Measurements from ENCODE around the gene PTPRD. TPM values are rescaled to one million over a fixed set of nuclear protein-coding genes. Genes with fewer than 3 reads are reported as not detected.
"Not testable (repeated sequence)": the region's sequence is repeated elsewhere in the genome, so short reads cannot be mapped to it uniquely, and the experiment has no call there.

The PTPRD gene
- total RNA-seq, 3 donors from 2014 or later (not counting 1 experiment from before 2014, with no cell fraction given), result 0.05 to 0.68 TPM; not detected in 1

DNA sequence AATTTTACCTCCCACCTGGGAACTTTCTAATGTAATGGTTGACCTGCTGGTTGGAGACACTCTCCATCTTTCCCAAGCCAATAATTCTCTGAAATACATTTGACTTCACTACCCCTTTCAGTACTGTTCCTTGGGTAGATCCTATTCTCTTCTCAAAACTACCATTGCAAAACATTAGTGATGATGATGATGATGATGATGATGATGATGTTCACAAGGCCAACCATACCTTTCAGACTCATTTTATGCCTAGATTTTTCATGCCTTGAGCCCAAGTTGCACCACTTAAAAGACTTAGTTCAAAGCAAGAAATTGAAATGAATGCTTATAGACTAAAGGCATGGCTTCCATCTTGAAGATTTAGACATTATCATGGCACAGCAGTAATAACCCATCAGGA is 1672.2 kb downstream of the PTPRD start:
- no peaks in the 10 kb centered on the region for H3K27me3 ChIP-seq (ENCODE audit: control insufficient read depth, insufficient read depth, low read length)
- H3K9me3 Mint-ChIP-seq, result peaks cover 10 to 12% of the 10 kb centered on the region in 2 donors
- no peak for DNase-seq
- TF ChIP-seq, protein P1, sequence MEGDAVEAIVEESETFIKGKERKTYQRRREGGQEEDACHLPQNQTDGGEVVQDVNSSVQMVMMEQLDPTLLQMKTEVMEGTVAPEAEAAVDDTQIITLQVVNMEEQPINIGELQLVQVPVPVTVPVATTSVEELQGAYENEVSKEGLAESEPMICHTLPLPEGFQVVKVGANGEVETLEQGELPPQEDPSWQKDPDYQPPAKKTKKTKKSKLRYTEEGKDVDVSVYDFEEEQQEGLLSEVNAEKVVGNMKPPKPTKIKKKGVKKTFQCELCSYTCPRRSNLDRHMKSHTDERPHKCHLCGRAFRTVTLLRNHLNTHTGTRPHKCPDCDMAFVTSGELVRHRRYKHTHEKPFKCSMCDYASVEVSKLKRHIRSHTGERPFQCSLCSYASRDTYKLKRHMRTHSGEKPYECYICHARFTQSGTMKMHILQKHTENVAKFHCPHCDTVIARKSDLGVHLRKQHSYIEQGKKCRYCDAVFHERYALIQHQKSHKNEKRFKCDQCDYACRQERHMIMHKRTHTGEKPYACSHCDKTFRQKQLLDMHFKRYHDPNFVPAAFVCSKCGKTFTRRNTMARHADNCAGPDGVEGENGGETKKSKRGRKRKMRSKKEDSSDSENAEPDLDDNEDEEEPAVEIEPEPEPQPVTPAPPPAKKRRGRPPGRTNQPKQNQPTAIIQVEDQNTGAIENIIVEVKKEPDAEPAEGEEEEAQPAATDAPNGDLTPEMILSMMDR (IDR thresholded peaks at IDR 0.05), result no peak
- no peak overlapping the region for H3K4me3 ChIP-seq (ENCODE audit: low read length)
- no peaks in the 10 kb centered on the region for H3K36me3 Mint-ChIP-seq
- H3K9me3 ChIP-seq (ENCODE audit: control insufficient read depth, insufficient read depth, low read length), result no peaks in the 10 kb centered on the region
- no peaks in the 10 kb centered on the region for H3K36me3 ChIP-seq (ENCODE audit: control insufficient read depth, insufficient read depth, low read length)
- H3K27me3 Mint-ChIP-seq (ENCODE audit: low read depth in 2 of 2), result no peaks in the 10 kb centered on the region
- no peaks in the 10 kb centered on the region for H3K4me1 ChIP-seq (ENCODE audit: control insufficient read depth, insufficient read depth, low read length)
- no peak overlapping the region for H3K4me3 Mint-ChIP-seq
- H3K27ac Mint-ChIP-seq, result no peak overlapping the region
- H3K4me1 Mint-ChIP-seq, result no peaks in the 10 kb centered on the region
- intact Hi-C loops (cut with micrococcal nuclease), result no loop called here
- ATAC-seq, result no peak
- H3K27ac ChIP-seq (ENCODE audit: low read length), result no peak overlapping the region

DNA sequence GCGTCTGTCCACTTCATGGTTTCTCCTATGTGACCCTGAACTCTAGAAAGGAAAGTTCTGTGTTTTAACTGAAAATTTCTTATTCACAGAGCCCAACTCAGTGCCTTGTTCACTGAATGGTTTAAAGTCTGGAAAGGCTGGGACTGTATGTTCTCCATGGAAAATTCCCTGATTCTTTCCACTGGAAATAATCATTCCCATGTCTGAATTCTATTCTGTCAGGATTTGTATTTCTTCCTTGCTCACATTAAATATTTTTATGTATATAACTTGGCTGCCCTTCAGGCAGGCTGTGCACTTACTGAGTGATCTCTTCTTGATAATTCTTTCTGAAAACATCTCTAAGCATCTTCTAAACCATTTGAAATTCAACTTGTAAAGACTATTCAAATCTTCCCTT is 1686.3 kb downstream of the PTPRD start:
- Histone ChIP-seq H3K9me3 (ENCODE audit: control insufficient read depth, insufficient read depth, low read length) (no peaks in the 10 kb centered on the region), H3K36me3 (ENCODE audit: control insufficient read depth, insufficient read depth, low read length) (no peaks in the 10 kb centered on the region), H3K27ac (ENCODE audit: low read length) (no peak overlapping the region), H3K4me1 (ENCODE audit: control insufficient read depth, insufficient read depth, low read length) (no peaks in the 10 kb centered on the region), H3K27me3 (ENCODE audit: control insufficient read depth, insufficient read depth, low read length) (no peaks in the 10 kb centered on the region), H3K4me3 (ENCODE audit: low read length) (no peak overlapping the region)
- TF ChIP-seq, protein P1 (IDR thresholded peaks at IDR 0.05), result no peak
- intact Hi-C loops (cut with micrococcal nuclease), result no loop called here
- DNase-seq, result no peak
- no peak for ATAC-seq
- Mint-ChIP-seq H3K27me3 (ENCODE audit: low read depth in 2 of 2) (no peaks in the 10 kb centered on the region), H3K36me3 (no peaks in the 10 kb centered on the region), H3K4me3 (no peak overlapping the region), H3K27ac (no peak overlapping the region), H3K4me1 (no peaks in the 10 kb centered on the region), H3K9me3 (peaks cover 3 to 6% of the 10 kb centered on the region in 2 donors)
- 71% methylated on average over 1 of the region's 1 CpG for WGBS (ENCODE audit: insufficient coverage)

DNA sequence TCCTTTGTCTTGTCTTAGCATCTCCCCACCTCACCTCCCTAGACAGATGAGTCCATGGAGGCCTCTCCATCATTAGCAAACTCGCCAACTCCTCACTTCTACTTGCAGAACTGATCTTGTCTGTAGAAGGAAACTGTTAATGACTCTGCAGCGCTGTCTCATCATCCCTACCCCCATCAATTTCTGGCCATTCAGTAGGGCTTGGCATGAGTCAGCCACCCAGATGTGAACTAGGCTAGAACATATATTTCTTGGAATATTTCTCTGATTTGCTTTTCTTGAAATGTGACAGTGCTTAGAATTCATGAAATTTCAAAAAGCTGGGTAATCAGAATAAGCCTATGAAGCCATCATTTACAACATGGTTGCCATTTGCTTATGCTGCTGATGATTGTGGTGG is 1688.2 kb downstream of the PTPRD start:
- no peak overlapping the region for H3K4me3 Mint-ChIP-seq
- no peaks in the 10 kb centered on the region for H3K27me3 Mint-ChIP-seq (ENCODE audit: low read depth in 2 of 2)
- Histone ChIP-seq H3K9me3 (ENCODE audit: control insufficient read depth, insufficient read depth, low read length) (no peaks in the 10 kb centered on the region), H3K4me3 (ENCODE audit: low read length) (no peak overlapping the region), H3K4me1 (ENCODE audit: control insufficient read depth, insufficient read depth, low read length) (no peaks in the 10 kb centered on the region), H3K27ac (ENCODE audit: low read length) (no peak overlapping the region), H3K27me3 (ENCODE audit: control insufficient read depth, insufficient read depth, low read length) (no peaks in the 10 kb centered on the region), H3K36me3 (ENCODE audit: control insufficient read depth, insufficient read depth, low read length) (no peaks in the 10 kb centered on the region)
- no peaks in the 10 kb centered on the region for H3K4me1 Mint-ChIP-seq
- H3K27ac Mint-ChIP-seq, result no peak overlapping the region
- no peaks in the 10 kb centered on the region for H3K36me3 Mint-ChIP-seq
- WGBS (ENCODE audit: insufficient coverage), result 82% methylated on average over 2 of the region's 2 CpGs
- peaks cover 3 to 6% of the 10 kb centered on the region in 2 donors for H3K9me3 Mint-ChIP-seq
- DNase-seq, result no peak
- intact Hi-C loops (cut with micrococcal nuclease), result no loop called here
- no peak for ATAC-seq
- TF ChIP-seq, protein P1 (IDR thresholded peaks at IDR 0.05), result no peak

DNA sequence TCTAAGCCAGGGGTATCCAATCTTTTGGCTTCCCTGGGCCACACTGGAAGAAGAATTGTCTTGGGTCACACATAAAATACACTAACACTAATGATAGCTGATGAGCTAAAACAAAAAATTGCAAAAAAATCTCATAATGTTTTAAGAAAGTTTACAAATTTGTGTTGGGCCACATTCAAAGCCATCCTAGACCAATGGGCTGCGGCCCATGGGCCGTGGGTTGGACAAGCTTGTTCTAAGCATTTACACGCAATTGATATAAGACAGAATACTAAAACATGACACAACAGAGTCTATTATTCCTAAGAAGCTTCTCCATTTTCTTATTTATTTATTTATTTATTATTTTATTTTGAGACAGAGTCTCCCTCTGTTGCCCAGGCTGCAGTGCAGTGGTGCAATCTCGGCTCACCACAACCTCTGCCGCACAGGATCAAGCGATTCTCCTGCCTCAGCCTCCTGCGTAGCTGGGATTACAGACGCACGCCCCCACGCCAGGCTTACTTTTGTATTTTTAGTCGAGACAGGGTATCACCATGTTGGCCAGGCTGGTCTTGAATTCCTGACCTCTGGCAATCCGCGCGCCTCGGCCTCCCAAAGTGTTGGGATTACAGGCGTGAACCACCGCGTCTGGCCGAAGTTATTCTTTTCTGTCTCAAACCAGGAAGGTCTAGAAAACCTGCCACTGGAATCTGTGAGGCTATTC is 1692.2 kb downstream of the PTPRD start:
- H3K27me3 ChIP-seq (ENCODE audit: control insufficient read depth, insufficient read depth, low read length); H3K27ac ChIP-seq (ENCODE audit: low read length); H3K4me1 Mint-ChIP-seq; H3K36me3 Mint-ChIP-seq; intact Hi-C loops (cut with micrococcal nuclease); H3K4me3 Mint-ChIP-seq; H3K27me3 Mint-ChIP-seq (ENCODE audit: low read depth in 2 of 2); H3K27ac Mint-ChIP-seq; H3K36me3 ChIP-seq (ENCODE audit: control insufficient read depth, insufficient read depth, low read length); H3K9me3 ChIP-seq (ENCODE audit: control insufficient read depth, insufficient read depth, low read length); H3K4me3 ChIP-seq (ENCODE audit: low read length); H3K4me1 ChIP-seq (ENCODE audit: control insufficient read depth, insufficient read depth, low read length); DNase-seq; ATAC-seq: not testable (repeated sequence)
- 97% methylated on average over 19 of the region's 19 CpGs for WGBS (ENCODE audit: insufficient coverage)
- peaks cover 4 to 11% of the 10 kb centered on the region in 2 donors for H3K9me3 Mint-ChIP-seq
